ENCODE results near the gene RBM6.
"Not testable (repeated sequence)": the region's sequence is repeated elsewhere in the genome, so short reads cannot be mapped to it uniquely, and the experiment has no call there.

RBM6 gene, protein sequence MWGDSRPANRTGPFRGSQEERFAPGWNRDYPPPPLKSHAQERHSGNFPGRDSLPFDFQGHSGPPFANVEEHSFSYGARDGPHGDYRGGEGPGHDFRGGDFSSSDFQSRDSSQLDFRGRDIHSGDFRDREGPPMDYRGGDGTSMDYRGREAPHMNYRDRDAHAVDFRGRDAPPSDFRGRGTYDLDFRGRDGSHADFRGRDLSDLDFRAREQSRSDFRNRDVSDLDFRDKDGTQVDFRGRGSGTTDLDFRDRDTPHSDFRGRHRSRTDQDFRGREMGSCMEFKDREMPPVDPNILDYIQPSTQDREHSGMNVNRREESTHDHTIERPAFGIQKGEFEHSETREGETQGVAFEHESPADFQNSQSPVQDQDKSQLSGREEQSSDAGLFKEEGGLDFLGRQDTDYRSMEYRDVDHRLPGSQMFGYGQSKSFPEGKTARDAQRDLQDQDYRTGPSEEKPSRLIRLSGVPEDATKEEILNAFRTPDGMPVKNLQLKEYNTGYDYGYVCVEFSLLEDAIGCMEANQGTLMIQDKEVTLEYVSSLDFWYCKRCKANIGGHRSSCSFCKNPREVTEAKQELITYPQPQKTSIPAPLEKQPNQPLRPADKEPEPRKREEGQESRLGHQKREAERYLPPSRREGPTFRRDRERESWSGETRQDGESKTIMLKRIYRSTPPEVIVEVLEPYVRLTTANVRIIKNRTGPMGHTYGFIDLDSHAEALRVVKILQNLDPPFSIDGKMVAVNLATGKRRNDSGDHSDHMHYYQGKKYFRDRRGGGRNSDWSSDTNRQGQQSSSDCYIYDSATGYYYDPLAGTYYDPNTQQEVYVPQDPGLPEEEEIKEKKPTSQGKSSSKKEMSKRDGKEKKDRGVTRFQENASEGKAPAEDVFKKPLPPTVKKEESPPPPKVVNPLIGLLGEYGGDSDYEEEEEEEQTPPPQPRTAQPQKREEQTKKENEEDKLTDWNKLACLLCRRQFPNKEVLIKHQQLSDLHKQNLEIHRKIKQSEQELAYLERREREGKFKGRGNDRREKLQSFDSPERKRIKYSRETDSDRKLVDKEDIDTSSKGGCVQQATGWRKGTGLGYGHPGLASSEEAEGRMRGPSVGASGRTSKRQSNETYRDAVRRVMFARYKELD

DNA sequence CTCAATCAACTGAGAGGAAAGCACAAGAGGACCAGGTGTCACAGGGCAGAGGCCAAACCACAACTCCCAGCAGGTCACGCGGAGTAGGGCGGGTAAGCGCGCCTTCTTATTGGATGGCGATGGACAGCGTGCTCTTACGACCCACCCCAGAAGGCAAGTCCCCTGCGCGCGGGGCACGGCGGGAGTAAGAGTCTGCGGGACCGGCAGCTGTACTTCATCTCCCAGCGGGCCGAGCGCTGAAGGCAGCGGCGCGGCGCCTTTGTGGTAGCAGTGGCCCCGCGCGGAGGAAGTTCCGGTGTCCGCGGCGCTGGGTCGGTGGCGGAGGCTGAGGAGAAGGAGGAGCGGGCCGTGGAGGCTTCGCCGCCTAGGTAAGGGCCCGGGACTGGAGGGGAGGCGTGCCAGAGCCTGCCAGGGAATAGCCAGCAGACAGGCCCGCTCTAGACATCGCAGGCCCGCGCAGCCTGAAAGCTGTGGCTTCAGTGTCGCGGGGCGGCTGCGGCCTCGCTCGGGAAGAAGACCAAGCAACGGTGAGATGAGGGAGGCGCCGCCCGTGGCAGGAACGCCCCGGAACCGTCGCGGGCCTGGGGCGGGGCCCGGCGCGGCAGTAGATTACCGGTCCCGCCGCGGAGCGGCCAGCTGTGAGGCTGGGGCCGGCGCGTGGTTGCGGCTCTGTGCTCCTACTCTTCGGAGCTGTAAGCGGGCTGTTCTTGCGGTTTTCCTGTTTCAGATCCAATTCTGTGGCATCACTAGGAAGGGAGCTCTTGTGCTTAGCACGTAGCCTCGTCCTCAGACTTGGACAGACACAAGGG is at the start of gene RBM6:
Gene RBM6 (plus strand): TSS at position 293 of the 809 bp plus-strand sequence. CDS start 22,492 bp downstream, outside the sequence.
- DNase-seq (ENCODE audit: low spot score), result peak; percentile 99

DNA sequence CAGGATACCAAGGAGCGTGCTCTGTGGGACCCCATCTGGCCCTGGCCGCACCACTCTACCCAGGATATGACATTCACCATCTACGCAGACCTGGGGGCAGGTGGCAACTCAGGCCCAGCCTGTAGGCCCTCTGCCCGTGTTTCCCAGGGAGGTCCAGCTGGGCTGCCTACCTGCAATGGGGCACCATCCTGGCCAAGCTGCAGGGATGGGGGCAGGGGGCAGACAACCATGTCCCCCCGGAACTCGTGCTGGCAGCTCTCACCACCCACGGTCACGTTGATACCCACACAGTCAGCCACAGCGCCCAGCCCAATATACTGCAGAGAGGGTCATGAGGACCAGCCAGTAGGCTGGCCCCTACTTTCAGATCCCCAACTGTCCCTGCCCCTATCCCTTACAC is 44.2 kb upstream of the RBM6 start:
- no peak for DNase-seq (ENCODE audit: low spot score)

DNA sequence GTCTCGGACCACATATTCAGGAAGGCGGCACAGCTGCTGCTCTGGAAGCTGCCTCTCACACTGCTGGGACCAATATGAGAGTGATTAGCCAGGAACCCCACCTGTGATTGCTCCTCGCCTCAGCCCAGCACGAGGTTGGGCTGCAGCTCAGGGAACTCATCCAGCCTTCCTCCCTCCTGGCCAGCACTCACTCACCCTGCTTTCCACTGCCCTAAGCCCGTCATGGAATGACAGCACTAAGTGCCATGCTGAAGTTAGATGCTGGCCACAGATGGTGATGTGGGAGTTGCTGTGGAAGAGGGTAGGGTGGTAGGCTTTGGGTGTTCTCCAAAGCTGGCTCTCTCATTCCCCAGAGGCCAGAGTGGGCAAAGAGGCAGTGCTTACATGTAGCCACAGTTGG is 43.6 kb upstream of the RBM6 start:
- no peak for DNase-seq (ENCODE audit: low spot score)

DNA sequence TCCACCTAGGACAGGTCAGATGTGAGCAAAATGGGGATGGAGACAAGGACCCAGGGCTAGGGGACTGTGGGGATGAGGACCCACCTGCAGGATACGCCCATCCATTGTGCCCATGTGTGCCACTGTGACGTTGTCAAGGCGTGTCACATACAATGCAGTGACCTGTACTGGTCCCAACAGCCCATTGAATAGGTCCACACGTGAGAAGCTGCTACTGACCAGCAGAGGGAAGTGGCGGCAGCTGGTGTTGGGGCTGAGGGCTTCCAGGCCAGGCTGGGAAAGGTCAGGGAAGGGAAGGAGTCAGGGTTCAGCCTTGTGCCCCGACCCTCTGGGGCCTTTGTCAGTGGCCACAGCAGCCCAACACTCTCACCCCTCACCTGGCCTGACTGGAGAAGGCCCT is 41.0 kb upstream of the RBM6 start:
- DNase-seq (ENCODE audit: low spot score), result peak; percentile 61

DNA sequence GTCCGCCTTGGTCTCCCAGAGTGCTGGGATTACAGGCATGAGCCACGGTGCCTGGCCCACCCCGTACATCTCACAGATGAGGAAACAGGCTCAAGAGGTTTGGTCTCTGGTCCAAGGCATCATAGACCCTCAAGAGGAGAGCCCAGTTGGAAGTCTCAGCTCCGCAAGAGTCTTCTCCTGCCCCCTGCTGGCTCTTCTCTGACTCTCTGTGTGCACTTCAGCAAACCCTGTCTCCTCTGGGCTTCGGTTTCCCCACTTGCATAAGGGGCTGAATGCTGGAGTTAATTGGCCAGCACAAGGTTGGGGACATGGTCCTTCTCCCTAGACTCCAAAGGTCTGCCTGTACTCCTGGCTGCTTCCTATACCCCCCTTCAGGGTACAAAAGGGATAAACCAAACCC is 40.1 kb upstream of the RBM6 start:
- DNase-seq (ENCODE audit: low spot score), result no peak

DNA sequence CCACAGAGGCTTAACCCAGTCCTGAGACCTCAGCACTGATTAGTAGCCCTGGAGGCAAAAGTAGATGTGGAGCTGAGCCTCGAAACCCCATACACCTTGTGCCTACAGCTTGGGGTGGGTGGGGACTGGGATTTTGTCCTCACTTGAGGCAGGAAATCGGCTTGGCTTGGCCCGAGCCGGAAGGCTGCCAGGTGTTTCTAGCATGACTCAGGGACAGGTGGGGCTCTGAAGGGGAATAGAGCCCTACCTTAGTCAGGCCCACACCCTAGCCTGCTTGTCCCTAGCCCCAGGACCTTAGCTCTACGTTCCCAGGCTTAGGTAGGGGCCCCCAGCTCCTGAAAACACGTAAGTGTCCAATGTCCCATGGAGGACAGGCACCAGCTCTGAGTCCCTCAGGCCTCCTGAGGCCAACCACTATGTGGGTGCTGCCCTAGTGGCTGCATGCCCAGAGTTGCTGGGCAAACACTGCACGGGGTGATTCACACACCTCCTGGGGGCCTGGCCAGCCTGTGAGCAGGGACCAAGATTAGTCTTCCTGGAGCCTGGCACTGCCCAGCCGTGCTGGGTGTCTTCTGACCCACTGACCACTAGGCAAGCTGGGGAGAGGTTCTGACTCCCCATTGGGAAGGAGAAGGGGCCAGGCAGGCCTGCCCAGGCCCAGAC is 39.3 kb upstream of the RBM6 start:
- peak; percentile 97 for DNase-seq (ENCODE audit: low spot score)

DNA sequence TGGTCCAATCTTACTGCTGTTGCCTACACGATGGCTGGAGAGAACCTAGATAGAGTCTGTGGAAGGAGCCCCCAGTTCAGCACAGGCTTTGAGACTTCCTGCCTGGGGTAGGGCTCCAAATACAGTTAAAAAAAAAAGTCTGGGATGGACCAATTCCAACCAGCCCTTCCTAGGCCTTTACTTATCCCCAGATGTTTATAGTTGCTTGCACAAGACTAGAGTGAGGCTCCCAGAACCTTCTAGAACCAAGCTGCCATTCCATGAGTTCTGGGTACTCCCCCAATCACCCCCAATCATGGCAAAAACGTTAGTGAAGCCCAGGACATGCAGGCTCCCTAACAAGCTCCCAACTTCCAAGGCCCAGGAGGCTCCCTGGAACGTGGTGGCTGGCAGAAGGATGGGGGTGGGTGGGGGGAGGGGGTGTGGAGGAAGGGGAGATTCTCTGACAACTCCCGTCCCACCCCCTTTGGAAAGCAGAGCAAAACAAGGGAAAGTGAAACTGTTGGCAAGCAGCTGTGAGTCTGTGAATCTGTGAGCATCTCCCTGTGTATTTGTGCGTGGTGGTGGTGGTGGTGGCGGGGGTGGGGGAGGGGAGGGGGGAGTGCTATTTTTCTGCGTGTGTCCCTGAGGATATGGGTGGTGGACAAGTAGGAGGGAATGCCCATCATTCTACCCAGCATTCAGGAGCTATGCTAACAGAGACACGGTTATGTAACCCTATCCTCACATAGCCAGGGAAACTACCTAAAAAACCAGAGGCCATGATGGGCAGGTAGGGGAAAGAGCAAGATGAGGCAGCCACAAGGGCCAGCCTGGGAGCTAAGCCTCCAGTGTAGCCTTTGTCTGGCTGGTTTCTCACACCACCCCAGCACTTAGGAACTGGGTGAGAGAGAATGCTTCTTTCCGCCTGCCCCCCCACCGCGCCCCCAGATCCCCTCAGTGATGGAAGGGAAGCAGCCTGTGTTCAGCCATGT is 38.3 kb upstream of the RBM6 start:
- DNase-seq (ENCODE audit: low spot score), result peak; percentile 55

DNA sequence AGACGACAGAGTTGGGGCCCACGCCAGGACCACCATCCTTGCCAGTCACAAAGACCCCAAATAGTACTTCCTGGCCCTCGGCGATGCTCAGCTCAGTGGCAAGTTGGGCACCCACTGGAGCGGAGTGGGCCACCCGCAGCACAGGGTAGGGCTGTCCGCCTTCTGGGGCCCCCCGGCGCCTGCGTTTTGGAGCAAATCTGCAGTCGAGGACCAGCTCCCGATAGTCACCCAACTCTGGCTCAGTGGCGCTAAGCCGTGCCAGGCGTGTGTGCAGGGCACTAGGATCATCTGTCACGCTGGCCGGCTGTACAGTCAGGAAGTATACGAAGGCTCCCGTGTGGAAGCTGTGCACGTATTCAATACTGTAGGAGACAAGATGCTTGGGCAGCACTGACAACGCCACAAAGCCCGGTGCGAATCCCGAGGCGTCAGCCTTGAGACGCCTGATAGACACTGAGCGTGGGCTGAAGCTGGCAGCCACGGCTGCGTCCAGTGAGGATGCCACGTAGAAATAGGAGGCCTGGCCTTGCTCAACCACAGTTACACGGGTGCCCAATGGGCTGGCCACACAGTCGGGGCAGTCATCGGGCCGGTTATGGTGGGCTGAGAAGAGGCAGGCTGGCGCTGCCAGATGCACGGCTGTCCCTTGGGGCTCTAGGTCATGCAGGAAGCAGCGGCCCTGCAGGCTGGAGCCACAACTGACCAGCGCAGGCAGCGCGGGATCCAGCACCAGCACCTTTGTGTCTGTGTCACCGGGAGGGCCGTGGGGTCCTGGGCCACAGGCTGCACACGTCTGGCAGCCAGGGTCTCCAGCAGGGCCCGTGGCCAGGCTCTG is 37.2 kb upstream of the RBM6 start:
- peak; percentile 38 for DNase-seq (ENCODE audit: low spot score)

DNA sequence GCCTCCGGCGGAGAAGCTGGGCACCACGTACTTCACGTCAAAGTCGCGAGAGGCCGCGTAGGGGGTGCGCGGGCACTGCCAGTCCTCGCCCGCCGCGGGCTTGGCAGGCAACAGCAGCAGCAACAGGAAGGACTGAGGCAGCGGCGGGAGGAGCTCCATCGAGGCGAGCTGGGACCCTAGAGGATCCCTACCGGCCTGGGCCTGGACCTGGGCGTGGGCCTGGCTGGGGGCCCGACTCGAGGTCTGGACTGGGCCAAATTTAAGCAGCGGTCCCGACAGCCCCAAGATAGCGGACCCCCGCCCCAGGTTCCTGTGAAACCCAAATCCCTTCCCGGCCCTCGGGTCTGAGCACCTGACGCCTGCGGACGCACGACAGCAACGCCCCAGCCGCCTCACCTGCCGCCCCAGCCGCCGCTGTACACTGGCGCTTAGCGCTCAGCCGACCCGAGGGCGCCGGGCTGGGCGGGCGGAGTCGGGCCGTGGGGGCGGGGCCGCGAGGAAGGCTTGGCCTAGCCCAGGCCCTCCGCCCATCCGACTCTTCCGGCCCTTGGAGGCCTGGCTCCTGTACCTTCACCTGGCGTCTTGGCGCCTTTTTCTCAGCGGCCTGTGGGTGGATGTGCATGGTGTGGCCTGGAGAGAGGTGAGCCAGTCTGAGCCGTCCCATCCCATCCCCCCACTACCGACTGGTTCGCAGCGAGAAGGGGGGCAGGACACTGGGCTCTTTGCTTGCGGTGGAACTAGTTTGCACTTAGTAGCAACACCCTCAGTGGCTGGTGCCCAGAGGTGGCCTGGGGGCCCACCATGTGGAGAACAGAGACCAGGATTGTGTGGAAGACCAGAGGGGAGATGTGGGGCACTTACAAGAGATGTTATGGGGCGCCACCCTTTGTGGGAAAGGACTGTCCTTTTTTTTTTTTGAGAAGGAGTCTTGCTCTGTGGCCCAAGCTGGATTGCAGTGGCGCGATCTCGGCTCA is 36.2 kb upstream of the RBM6 start, which contains the start of gene MST1R:
Gene MST1R (minus strand): TSS at position 423 of the 974 bp plus-strand sequence. CDS start 264 bp downstream, at position 159.
- peak; percentile 98 for DNase-seq (ENCODE audit: low spot score)

DNA sequence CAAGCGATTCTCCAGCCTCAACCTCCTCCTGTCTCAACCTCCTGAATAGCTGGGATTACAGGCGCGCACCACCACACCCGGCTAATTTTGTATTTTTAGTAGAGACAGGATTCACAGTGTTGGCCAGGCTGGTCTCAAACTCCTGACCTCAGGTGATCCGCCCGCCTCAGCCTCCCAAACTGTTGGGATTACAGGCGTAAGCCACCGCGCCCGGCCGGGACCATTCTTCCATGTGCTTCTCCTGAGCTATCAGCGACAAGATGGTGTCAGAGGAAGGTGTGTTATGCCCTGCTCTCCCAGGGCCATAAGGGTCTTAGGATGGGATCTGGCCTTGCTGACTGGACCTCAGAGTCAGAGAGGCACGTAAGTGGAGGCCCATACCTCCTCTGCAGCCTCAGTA is 35.5 kb upstream of the RBM6 start:
- DNase-seq (ENCODE audit: low spot score), result not testable (repeated sequence)

DNA sequence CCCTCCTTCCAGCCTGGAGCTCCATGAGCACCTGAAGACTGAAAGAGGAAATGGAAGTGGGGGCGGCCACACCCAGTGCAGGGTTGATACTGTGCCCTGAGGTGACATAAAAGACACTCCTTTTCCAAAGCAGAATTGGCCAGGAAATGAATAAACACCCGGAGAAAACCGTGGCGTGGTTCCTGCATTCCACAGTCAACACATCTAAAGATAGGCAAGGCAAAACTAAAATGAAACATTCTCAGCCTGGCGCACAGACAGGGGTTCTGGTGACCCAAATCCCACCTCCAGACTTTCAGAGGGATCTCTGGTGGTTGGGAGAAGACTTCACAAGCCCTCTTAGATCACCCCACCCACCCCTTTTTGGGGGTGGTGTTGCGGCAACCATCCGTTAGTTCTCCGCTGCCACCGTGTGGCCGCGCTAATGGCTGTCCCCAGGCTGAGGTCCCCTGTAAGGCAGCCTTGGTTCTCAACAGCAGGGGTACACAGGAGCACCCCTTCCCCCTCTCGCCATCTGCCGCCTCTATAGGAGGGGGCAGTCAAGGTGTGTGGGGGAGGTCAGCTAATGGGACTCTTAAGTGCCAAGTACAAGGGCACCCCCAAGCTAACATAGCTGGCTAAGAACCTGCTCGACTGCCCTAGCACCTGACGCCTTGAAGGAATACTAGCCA is 33.7 kb upstream of the RBM6 start:
- DNase-seq (ENCODE audit: low spot score), result peak; percentile 77

DNA sequence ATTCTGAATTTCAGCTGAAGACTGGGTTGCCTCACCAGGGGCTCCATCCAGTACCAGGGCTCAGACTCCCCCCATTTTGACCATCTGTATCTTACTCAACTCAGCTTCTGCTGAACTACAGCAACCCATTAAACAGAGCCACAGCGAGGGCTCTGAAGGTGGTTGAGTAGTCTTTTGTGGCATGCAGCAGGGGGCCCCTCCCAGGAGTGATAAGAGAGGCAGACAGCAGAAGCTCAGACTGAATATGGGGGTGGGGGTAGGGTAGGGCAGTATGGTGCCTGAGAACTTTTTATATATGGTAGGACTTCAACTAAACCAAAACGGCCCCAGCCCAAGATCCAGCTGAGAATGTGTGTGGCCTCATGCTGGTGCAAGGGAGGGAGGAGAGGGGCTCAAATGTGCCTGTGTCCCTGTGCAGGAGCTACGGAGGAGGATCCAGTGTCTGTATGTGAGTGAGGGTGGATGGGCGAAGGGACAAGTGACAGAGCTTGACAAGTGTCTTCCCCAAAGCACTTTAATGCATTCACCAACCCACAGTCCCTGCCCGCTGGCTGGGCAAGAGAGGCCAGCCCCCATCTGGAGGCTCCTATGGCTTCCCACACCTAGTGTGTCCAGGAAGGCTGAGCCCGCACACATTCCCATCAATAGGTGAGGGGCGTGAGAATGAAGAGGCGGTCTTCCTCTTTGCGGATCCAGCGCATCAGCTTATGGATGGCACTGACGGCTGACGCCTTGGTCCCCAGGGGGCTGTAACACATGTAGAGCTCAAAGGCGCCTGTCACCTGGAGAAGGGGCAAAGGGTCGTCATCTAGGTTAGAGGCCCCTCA is 31.4 kb upstream of the RBM6 start:
- DNase-seq (ENCODE audit: low spot score), result no peak

DNA sequence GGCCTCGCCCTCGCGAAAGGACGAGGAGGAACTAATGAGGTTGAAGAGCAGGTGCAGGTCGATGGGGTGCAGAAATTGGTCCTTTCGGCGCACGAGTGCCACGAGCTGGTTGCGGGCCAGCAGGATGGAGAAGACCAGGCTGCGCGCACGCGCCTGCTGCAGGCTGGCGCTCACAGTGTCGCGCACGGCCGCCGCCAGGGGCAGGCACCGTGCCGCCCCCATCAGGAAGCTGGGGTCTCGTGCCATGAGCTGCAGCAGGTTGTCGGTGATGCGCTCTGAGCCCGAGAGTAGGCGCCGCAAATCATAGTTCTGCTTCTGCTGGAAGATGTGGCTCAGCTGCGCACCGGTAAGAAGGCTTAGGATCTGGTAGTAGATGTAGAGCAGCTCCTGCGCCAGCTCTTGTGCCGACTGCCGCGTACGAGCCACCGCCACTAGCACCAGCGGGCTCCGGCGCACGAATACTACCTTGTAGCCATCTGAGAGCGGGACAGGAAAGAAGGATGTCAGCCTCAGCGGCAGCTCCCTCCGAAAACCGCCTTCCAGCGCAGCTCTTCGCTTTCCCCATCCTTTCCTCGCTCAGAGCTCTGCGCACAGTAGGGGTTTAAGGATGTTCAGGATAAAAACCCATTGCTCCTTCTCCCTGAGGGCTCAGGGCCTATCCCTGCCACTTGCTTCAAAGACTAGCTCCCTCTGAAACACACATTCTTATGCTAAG is 29.4 kb upstream of the RBM6 start:
- DNase-seq (ENCODE audit: low spot score), result no peak

DNA sequence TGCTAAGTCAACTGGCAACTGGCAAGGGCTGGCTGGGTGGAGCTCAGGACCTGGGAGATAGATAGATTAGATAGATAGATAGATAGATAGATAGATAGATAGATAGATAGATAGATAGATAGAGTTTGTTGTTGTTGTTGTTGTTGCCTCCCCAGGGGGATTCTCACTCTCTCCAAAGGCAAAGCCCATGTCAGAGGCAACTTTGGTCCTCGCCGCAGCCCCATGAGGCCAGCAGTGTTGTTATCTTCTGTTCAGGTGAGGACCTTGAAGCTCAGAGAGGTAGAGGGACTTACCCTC is 28.9 kb upstream of the RBM6 start:
- no peak for DNase-seq (ENCODE audit: low spot score)

DNA sequence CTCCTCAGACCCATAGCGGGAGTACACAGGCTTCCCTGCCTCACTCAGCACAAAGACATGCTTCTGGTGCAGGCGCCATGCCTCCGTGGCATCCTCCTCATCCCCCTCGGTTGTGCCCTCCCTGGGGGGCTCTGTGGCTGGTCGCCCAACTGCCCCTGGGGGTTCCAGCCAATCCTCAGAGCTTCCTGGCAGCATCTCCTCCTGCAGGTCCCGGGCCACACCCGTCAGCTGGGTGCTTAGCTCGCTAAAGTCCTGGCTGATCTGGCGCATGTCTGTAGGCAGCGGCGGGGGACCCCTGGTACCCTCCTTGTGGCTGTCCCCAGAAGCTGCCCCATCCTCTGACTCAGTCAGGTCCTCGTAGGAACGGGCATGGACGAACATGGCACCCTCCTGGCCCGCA is 28.3 kb upstream of the RBM6 start:
- no peak for DNase-seq (ENCODE audit: low spot score)

DNA sequence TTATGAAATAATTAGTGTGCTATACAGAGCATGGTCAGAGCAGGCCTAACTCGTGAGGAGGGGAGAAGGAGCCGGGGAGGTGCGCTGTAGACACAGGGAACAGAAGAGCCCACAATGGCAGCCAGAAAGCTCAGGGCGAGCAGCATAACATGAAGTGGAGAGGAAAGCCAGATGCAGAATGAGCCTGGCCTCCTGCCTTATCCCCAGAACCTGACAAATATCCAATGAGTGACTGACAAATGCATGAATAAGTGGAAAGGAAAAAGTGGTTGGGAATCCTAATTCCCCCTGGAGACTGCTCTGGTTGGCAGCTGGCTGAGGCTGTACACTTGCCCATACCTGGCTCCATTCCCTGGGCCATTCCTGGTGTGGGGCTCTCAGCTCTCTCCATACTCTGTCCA is 27.1 kb upstream of the RBM6 start:
- DNase-seq (ENCODE audit: low spot score), result peak; percentile 17
